Stimulated activated CD8-positive, alpha-beta memory T cell treated with anti-CD3 and anti-CD28 coated beads, Interleukin-12 subunit alpha, Interleukin-12 subunit beta, amount 100 ng/mL, for 1 hour (primary cell): ENCODE data around the gene LGALS7B.
"Not testable (repeated sequence)": the region's sequence is repeated elsewhere in the genome, so short reads cannot be mapped to it uniquely, and the experiment has no call there.

Experiments used
- DNase-seq: peaks from one replicate; pipeline ENCODE4 v3.0.0-alpha.2; 2020; ENCODE audit warnings: low read depth

Gene LGALS7B

GRCh38 chr19:38788478-38789243 lies at the start of gene LGALS7B:
Gene LGALS7B (plus strand): TSS chr19:38789200. CDS start chr19:38789227, 27 bp downstream.
- no peak for DNase-seq

- no peak for DNase-seq
These were observed 49.4 kb upstream of the LGALS7B start for GRCh38 chr19:38739440-38740256.

GRCh38 chr19:38740257-38740592 lies 48.8 kb upstream of the LGALS7B start:
- DNase-seq = no peak

GRCh38 chr19:38740932-38741331 lies 48.1 kb upstream of the LGALS7B start:
- DNase-seq = no peak

GRCh38 chr19:38741670-38742069 lies 47.3 kb upstream of the LGALS7B start:
- no peak for DNase-seq

- DNase-seq = no peak
These were observed 46.7 kb upstream of the LGALS7B start for GRCh38 chr19:38742296-38742695.

GRCh38 chr19:38742906-38743305 lies 46.1 kb upstream of the LGALS7B start:
- no peak for DNase-seq

GRCh38 chr19:38743394-38744297 lies 45.4 kb upstream of the LGALS7B start:
- no peak for DNase-seq

GRCh38 chr19:38744298-38744681 lies 44.7 kb upstream of the LGALS7B start, which contains the start of gene CAPN12:
Gene CAPN12 (minus strand): TSS chr19:38744474. CDS start chr19:38744165, 309 bp downstream.
- DNase-seq = no peak

- no peak for DNase-seq
These were observed 44.1 kb upstream of the LGALS7B start for GRCh38 chr19:38744874-38745273.

- DNase-seq = no peak
These were observed 43.7 kb upstream of the LGALS7B start for GRCh38 chr19:38745316-38745715.

GRCh38 chr19:38753783-38754182 lies 35.2 kb upstream of the LGALS7B start:
- DNase-seq = not testable (repeated sequence)

- not testable (repeated sequence) for DNase-seq
These were observed 34.8 kb upstream of the LGALS7B start for GRCh38 chr19:38754196-38754595.

- no peak for DNase-seq
These were observed 29.4 kb upstream of the LGALS7B start for GRCh38 chr19:38759590-38760003.

- DNase-seq = not testable (repeated sequence)
These were observed 28.0 kb upstream of the LGALS7B start for GRCh38 chr19:38760805-38761517.

- DNase-seq = not testable (repeated sequence)
These were observed 27.1 kb upstream of the LGALS7B start for GRCh38 chr19:38761884-38762389.

GRCh38 chr19:38763795-38764220 lies 25.2 kb upstream of the LGALS7B start:
- DNase-seq = no peak

GRCh38 chr19:38765214-38765613 lies 23.8 kb upstream of the LGALS7B start:
- DNase-seq = no peak

- no peak for DNase-seq
These were observed 22.5 kb upstream of the LGALS7B start for GRCh38 chr19:38766276-38767047.

GRCh38 chr19:38769635-38770211 lies 19.3 kb upstream of the LGALS7B start:
- DNase-seq = peak; percentile 83
